ENCODE results near the gene PRPSAP1. TPM values are rescaled to one million over a fixed set of nuclear protein-coding genes. Genes with fewer than 3 reads are reported as not detected.

The PRPSAP1 gene
- total RNA-seq, 1 experiment from 2014 or later = 27.6 TPM

- H3K27me3 ChIP-seq (ENCODE audit: low read length) = no peaks in the 10 kb centered on the region
- H3K9ac ChIP-seq (ENCODE audit: low read length) = no peak overlapping the region
- H3K4me3 ChIP-seq (ENCODE audit: low read length) = no peak overlapping the region
- no peaks in the 10 kb centered on the region for H3K9me3 ChIP-seq (ENCODE audit: low read length)
- no peaks in the 10 kb centered on the region for H3K9me2 ChIP-seq (replicated peaks; ENCODE audit: insufficient read depth, low read length)
- no peaks in the 10 kb centered on the region for H3K4me1 ChIP-seq (ENCODE audit: low read length)
- H2AFZ ChIP-seq (ENCODE audit: low read length) = no peak overlapping the region
- DNase-seq = no peak
- no peaks in the 10 kb centered on the region for H3K36me3 ChIP-seq (ENCODE audit: insufficient read depth, low read length)
- peaks cover 22% of the 10 kb centered on the region for H3K79me2 ChIP-seq (ENCODE audit: low read length)
- H4K20me1 ChIP-seq (ENCODE audit: insufficient read depth, low read depth, low read length) = no peaks in the 10 kb centered on the region
- H3K4me2 ChIP-seq (ENCODE audit: low read depth, low read length, poor library complexity, severe bottlenecking) = no peak overlapping the region
- no peak overlapping the region for H3K27ac ChIP-seq (ENCODE audit: low read length)
Observed at GRCh38 chr17:76333673-76334505, 19.8 kb downstream of the PRPSAP1 start.

- H2AFZ ChIP-seq (ENCODE audit: low read length) = no peak overlapping the region
- no peak overlapping the region for H3K27ac ChIP-seq (ENCODE audit: low read length)
- no peaks in the 10 kb centered on the region for H3K9me2 ChIP-seq (replicated peaks; ENCODE audit: insufficient read depth, low read length)
- H3K9ac ChIP-seq (ENCODE audit: low read length) = no peak overlapping the region
- H3K9me3 ChIP-seq (ENCODE audit: low read length) = no peaks in the 10 kb centered on the region
- H4K20me1 ChIP-seq (ENCODE audit: insufficient read depth, low read depth, low read length) = no peaks in the 10 kb centered on the region
- peaks cover 7% of the 10 kb centered on the region; the same call in 1 of the 2 replicates for H3K79me2 ChIP-seq (ENCODE audit: low read length)
- H3K36me3 ChIP-seq (ENCODE audit: insufficient read depth, low read length) = no peaks in the 10 kb centered on the region
- no peaks in the 10 kb centered on the region for H3K27me3 ChIP-seq (ENCODE audit: low read length)
- no peaks in the 10 kb centered on the region for H3K4me1 ChIP-seq (ENCODE audit: low read length)
- no peak overlapping the region for H3K4me3 ChIP-seq (ENCODE audit: low read length)
- no peak overlapping the region for H3K4me2 ChIP-seq (ENCODE audit: low read depth, low read length, poor library complexity, severe bottlenecking)
- no peak for DNase-seq
Observed at GRCh38 chr17:76331083-76331482, 22.6 kb downstream of the PRPSAP1 start.

DNA sequence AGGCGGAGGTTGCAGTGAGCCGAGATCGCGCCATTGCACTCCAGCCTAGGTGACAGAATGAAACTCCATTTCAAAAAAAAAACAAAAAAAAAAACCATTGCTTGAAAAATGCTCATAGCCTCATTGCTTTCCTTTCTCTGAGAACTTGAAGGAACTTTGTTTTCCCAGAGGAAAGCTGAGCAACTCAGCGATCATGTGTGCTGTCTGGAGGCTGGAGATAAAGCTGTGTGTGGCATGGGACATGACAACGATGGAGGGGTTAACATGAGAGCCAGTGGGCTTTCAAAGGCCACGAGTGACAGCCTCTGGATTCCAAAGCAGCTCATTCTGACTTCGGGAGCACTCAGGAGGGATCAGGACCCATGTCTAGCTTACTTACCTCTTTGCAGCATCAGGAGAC, 24.1 kb downstream of the PRPSAP1 start:
- no peaks in the 10 kb centered on the region for H3K27me3 ChIP-seq (ENCODE audit: low read length)
- no peaks in the 10 kb centered on the region for H3K9me2 ChIP-seq (replicated peaks; ENCODE audit: insufficient read depth, low read length)
- DNase-seq = no peak
- no peak overlapping the region for H3K9ac ChIP-seq (ENCODE audit: low read length)
- H3K27ac ChIP-seq (ENCODE audit: low read length) = no peak overlapping the region
- no peaks in the 10 kb centered on the region for H3K4me1 ChIP-seq (ENCODE audit: low read length)
- H3K4me2 ChIP-seq (ENCODE audit: low read depth, low read length, poor library complexity, severe bottlenecking) = no peak overlapping the region
- 0 out of 2 replicates have a peak, but pooled peaks cover 2% of the 10 kb centered on the region for H3K79me2 ChIP-seq (ENCODE audit: low read length)
- no peaks in the 10 kb centered on the region for H3K9me3 ChIP-seq (ENCODE audit: low read length)
- H3K4me3 ChIP-seq (ENCODE audit: low read length) = no peak overlapping the region
- no peaks in the 10 kb centered on the region for H3K36me3 ChIP-seq (ENCODE audit: insufficient read depth, low read length)
- no peaks in the 10 kb centered on the region for H4K20me1 ChIP-seq (ENCODE audit: insufficient read depth, low read depth, low read length)
- H2AFZ ChIP-seq (ENCODE audit: low read length) = no peak overlapping the region

DNA sequence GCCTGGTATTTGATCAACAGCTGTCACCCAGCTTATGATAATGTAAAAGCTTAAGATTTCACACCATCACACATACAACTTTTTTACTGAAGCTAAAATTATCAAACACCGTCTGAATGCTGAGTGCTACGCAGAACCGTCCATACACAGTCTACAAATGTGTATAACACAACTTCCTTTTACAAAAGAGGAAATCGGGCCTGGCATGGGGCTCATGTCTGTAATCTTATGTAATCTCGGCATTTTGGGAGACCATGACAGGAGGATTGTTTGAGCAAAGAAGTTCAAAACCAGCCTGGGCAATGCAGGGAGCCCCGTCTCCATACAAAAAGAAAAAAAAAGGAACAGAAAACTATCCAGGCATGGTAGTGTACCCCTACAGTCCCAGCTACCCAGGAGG, 26.0 kb downstream of the PRPSAP1 start:
- Histone ChIP-seq H3K4me1 (ENCODE audit: low read length) (no peaks in the 10 kb centered on the region), H4K20me1 (ENCODE audit: insufficient read depth, low read depth, low read length) (no peaks in the 10 kb centered on the region), H3K9ac (ENCODE audit: low read length) (no peak overlapping the region), H3K4me2 (ENCODE audit: low read depth, low read length, poor library complexity, severe bottlenecking) (no peak overlapping the region), H3K27me3 (ENCODE audit: low read length) (no peaks in the 10 kb centered on the region), H3K36me3 (ENCODE audit: insufficient read depth, low read length) (no peaks in the 10 kb centered on the region), H3K9me3 (ENCODE audit: low read length) (no peaks in the 10 kb centered on the region), H3K27ac (ENCODE audit: low read length) (no peak overlapping the region), H2AFZ (ENCODE audit: low read length) (no peak overlapping the region), H3K9me2 (replicated peaks; ENCODE audit: insufficient read depth, low read length) (no peaks in the 10 kb centered on the region), H3K79me2 (ENCODE audit: low read length) (no peaks in the 10 kb centered on the region), H3K4me3 (ENCODE audit: low read length) (no peak overlapping the region)
- DNase-seq = no peak

GRCh38 chr17:76326306-76326705, 27.4 kb downstream of the PRPSAP1 start:
- Histone ChIP-seq H3K4me3 (ENCODE audit: low read length) (no peak overlapping the region), H3K9me2 (replicated peaks; ENCODE audit: insufficient read depth, low read length) (no peaks in the 10 kb centered on the region), H4K20me1 (ENCODE audit: insufficient read depth, low read depth, low read length) (no peaks in the 10 kb centered on the region), H2AFZ (ENCODE audit: low read length) (no peak overlapping the region), H3K27ac (ENCODE audit: low read length) (no peak overlapping the region), H3K9ac (ENCODE audit: low read length) (no peak overlapping the region), H3K79me2 (ENCODE audit: low read length) (no peaks in the 10 kb centered on the region), H3K36me3 (ENCODE audit: insufficient read depth, low read length) (no peaks in the 10 kb centered on the region), H3K4me1 (ENCODE audit: low read length) (no peaks in the 10 kb centered on the region), H3K4me2 (ENCODE audit: low read depth, low read length, poor library complexity, severe bottlenecking) (no peak overlapping the region), H3K27me3 (ENCODE audit: low read length) (no peaks in the 10 kb centered on the region), H3K9me3 (ENCODE audit: low read length) (no peaks in the 10 kb centered on the region)
- DNase-seq = no peak

DNA sequence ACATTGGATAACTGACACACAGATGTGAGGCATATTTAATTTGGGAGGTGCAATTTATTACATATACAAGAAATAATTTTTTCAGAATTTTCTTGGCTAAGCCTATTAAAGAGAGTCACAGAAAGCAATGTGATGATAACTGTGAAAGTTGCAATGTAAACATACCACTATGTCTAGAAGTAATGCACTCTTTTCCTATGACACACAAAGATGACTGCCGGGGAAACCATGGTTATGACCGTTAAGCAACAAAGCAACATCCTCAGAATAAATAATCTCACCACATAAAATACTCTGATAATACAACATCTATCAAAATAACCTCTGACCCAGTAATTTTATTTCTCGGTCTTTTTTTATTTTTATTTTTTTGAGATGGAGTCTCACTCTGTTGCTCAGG, 35.1 kb downstream of the PRPSAP1 start:
- H3K27ac ChIP-seq (ENCODE audit: low read length) = no peak overlapping the region
- H3K4me2 ChIP-seq (ENCODE audit: low read depth, low read length, poor library complexity, severe bottlenecking) = no peak overlapping the region
- no peaks in the 10 kb centered on the region for H3K79me2 ChIP-seq (ENCODE audit: low read length)
- H4K20me1 ChIP-seq (ENCODE audit: insufficient read depth, low read depth, low read length) = no peaks in the 10 kb centered on the region
- H3K4me1 ChIP-seq (ENCODE audit: low read length) = no peaks in the 10 kb centered on the region
- no peak for DNase-seq
- no peaks in the 10 kb centered on the region for H3K9me2 ChIP-seq (replicated peaks; ENCODE audit: insufficient read depth, low read length)
- H3K9me3 ChIP-seq (ENCODE audit: low read length) = no peaks in the 10 kb centered on the region
- no peaks in the 10 kb centered on the region for H3K27me3 ChIP-seq (ENCODE audit: low read length)
- H3K36me3 ChIP-seq (ENCODE audit: insufficient read depth, low read length) = no peaks in the 10 kb centered on the region
- no peak overlapping the region for H2AFZ ChIP-seq (ENCODE audit: low read length)
- no peak overlapping the region for H3K4me3 ChIP-seq (ENCODE audit: low read length)
- no peak overlapping the region for H3K9ac ChIP-seq (ENCODE audit: low read length)

- Histone ChIP-seq H3K4me3 (ENCODE audit: low read length) (no peak overlapping the region), H3K4me2 (ENCODE audit: low read depth, low read length, poor library complexity, severe bottlenecking) (no peak overlapping the region), H4K20me1 (ENCODE audit: insufficient read depth, low read depth, low read length) (no peaks in the 10 kb centered on the region), H3K27ac (ENCODE audit: low read length) (no peak overlapping the region), H3K36me3 (ENCODE audit: insufficient read depth, low read length) (no peaks in the 10 kb centered on the region), H3K79me2 (ENCODE audit: low read length) (no peaks in the 10 kb centered on the region), H3K4me1 (ENCODE audit: low read length) (no peaks in the 10 kb centered on the region), H2AFZ (ENCODE audit: low read length) (no peak overlapping the region), H3K27me3 (ENCODE audit: low read length) (no peaks in the 10 kb centered on the region), H3K9me2 (replicated peaks; ENCODE audit: insufficient read depth, low read length) (no peaks in the 10 kb centered on the region), H3K9ac (ENCODE audit: low read length) (no peak overlapping the region), H3K9me3 (ENCODE audit: low read length) (no peaks in the 10 kb centered on the region)
- no peak for DNase-seq
Observed at GRCh38 chr17:76317535-76317934, 36.2 kb downstream of the PRPSAP1 start.

DNA sequence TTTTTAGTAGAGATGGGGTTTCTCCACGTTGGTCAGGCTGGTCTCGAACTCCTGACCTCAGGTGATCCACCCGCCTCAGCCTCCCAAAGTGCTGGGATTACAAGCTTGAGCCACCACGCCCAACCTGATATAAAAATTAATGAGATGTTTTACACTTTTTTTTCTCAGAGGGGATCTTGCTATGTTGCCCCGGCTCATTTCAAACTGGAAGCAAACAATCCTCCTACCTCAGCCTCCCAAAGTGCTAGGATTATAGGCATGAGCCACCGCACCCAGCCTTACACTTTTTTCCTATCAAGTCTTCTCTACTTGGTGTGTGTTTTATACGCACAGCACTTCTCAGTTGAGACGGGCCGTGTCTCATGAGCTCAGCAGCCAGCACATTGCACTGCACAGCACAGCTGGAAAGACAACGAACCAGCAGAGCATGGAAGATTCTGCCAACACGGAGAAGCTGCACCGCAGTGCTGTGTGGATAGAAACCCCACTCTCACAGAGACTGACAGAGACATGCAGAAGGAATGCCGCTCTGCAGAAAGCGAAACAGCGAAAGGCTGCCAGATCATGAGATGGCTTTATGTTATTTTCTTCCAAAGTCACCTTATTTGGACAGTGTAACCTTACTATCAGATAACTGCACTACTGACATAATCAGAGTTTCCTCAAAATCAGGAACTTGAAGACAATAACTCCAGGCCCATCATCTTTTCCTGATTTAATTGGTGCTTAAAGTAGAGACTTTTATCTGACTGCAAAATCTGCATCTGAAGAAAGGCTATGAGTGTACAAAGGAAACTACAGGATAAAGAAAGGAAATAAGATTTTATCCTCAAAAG, 39.1 kb downstream of the PRPSAP1 start:
- H3K9ac ChIP-seq (ENCODE audit: low read length) = no peak overlapping the region
- DNase-seq = no peak
- no peak overlapping the region for H3K4me3 ChIP-seq (ENCODE audit: low read length)
- no peaks in the 10 kb centered on the region for H4K20me1 ChIP-seq (ENCODE audit: insufficient read depth, low read depth, low read length)
- no peaks in the 10 kb centered on the region for H3K9me3 ChIP-seq (ENCODE audit: low read length)
- no peak overlapping the region for H3K27ac ChIP-seq (ENCODE audit: low read length)
- no peaks in the 10 kb centered on the region for H3K4me1 ChIP-seq (ENCODE audit: low read length)
- H3K4me2 ChIP-seq (ENCODE audit: low read depth, low read length, poor library complexity, severe bottlenecking) = no peak overlapping the region
- H3K9me2 ChIP-seq (replicated peaks; ENCODE audit: insufficient read depth, low read length) = no peaks in the 10 kb centered on the region
- H2AFZ ChIP-seq (ENCODE audit: low read length) = no peak overlapping the region
- H3K27me3 ChIP-seq (ENCODE audit: low read length) = no peaks in the 10 kb centered on the region
- H3K36me3 ChIP-seq (ENCODE audit: insufficient read depth, low read length) = no peaks in the 10 kb centered on the region
- H3K79me2 ChIP-seq (ENCODE audit: low read length) = no peaks in the 10 kb centered on the region

Measured in Karpas-422 (cell line).